ENCODE data around the gene PLEKHG2.
"Not testable (repeated sequence)": the region's sequence is repeated elsewhere in the genome, so short reads cannot be mapped to it uniquely, and the experiment has no call there.

PLEKHG2 gene

DNA sequence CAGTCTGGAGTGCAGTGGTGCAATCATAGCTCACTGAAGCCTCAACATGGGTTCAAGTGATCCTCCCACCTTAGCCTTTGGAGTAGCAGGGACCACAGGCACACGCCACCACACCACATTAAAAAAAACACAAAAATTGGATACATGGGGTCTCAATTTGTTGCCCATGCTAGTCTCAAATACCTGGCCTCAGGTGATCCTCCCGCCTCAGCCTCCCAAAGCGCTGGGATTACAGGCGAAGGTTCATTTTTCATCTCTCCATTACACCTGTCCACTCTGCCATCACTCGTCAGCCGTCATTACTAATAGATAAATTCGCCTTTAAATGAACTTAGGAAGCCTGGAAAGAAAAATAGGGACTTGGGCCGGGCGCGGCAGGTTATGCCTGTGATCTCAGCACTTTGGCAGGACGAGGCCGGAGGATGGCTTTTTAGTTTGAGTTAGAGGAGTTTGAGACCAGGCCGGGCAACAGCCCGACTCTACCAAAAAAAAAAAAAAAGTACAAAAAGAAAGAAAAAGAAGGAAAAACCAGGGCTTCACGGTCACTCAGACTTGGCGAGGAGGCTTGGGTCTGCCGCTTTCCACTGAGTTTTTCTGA is 32.2 kb downstream of the PLEKHG2 start:
- H3K27me3 Mint-ChIP-seq = no peaks in the 10 kb centered on the region
- DNase-seq (peak in 1 of 2 donors; percentile 24), ATAC-seq (no peak)
- peaks cover 50% of the 10 kb centered on the region for H3K4me1 Mint-ChIP-seq
- peak overlapping the region; percentile 96 to 100 for H3K27ac Mint-ChIP-seq
- no peaks in the 10 kb centered on the region for H3K9me3 Mint-ChIP-seq
- peak overlapping the region; percentile 93 to 99 for H3K4me3 Mint-ChIP-seq

DNA sequence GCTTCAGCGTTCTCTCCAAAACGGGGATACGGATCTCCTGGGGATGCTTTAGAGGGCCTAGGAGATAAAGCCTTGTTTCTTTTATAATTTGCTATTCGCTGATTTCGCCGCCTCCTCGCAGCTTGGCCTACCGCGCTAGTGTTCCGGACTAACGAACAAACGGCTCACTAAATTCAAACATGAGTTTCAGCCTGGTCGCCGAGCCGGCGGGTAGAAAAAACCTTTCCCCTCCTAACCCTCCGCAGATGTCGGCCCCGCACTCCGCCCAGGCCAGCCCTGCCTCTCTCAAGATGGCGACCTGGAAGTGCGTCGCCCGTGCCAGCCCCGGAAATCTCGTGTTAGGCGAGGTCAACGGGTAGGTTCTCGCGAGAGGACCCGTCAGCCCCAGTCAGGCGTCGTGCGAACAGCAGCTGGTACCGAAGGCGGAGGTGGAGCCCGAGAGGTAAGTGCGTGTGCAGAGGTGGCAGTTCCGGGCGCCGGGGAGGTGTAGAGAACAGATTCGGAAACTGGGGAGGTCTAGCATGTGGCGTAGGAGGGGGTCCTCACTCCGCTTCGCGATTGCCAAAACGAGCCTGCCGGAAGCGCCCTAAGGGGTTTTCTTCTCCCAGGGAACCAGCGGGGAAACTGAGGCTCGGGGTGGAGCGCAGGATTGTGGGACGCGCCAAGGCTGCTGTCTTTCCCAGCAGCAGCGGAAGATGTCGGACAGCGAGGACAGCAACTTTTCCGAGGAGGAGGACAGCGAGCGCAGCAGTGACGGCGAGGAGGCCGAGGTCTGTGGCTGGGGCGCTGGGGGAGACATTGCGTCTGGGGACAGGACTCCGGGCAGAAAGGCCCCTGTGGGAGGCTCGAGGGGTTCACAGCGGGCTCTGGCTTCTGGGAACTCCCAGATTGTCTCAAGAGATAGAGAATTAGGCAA is 33.0 kb downstream of the PLEKHG2 start, which contains the start of gene SUPT5H:
Gene SUPT5H (plus strand): TSS at position 387 of the 916 bp plus-strand sequence. CDS start 309 bp downstream, at position 696.
- H3K4me3 Mint-ChIP-seq = peak within 1 kb of the TSS; percentile 93 to 99
- H3K9me3 Mint-ChIP-seq = no peaks in the 10 kb centered on the region
- ATAC-seq = peak; percentile 95
- peaks cover 58% of the 10 kb centered on the region for H3K4me1 Mint-ChIP-seq
- peak; percentile 97 to 99 for DNase-seq
- H3K27me3 Mint-ChIP-seq = no peaks in the 10 kb centered on the region
- H3K27ac Mint-ChIP-seq = peak within 1 kb of the TSS; percentile 96 to 100

DNA sequence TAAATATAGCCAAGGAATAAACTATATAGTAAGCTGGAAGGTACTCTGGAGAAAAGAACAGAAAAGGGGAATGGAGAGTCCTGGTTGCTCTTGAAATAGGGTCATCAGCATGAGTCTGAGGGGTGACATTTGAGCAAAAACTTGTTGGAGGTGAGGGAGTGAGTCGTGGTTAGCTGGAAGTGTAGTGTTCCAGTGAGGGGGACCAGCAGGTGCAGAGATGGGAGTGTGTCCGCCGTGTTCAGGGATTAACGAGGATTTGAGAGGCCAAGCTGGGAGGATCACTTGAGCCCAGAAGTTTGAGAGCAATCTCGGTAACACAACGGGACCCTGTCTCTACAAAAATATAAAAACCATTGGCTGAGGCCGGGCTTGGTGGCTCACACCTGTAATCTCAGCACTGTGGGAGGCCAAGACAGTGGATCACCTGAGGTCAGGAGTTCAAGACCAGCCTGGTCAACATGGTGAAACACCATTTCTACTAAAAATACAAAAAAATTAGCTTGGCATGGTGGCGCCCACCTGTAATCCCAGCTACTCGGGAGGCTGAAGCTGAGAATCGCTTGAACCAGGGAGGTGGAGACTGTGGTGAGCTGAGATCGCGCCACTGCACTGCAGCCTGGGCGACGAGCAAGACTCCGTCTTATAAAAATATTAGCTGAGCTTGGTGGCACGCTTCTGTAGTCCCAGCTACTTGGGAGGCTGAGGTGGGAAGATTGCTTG is 34.1 kb downstream of the PLEKHG2 start:
- Mint-ChIP-seq H3K4me1 (peaks cover 64% of the 10 kb centered on the region), H3K27ac (peak overlapping the region; percentile 96 to 100), H3K27me3 (no peaks in the 10 kb centered on the region), H3K9me3 (no peaks in the 10 kb centered on the region), H3K4me3 (peak overlapping the region; percentile 93 to 99)
- no peak for DNase-seq
- no peak for ATAC-seq

DNA sequence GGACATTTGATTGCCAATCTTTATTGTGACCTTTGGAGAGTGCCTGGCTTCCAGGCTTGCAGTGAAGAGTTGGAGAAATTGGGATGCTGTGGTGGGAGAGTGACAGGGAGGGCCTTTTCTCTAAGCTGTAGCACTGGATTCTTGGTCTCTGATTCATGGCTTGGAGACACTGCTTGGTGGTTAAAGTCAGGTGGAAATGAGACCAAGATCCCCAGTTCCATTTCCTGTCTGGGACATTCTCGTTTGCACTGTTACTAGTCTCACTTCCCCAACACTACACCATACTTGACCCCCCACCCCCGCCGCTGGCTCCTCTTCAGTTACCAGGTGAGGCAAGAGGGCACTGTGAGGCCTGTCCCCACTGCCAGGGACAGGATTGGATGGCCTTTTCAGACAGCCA is 35.8 kb downstream of the PLEKHG2 start:
- peak; percentile 18 for ATAC-seq
- peaks cover 79% of the 10 kb centered on the region for H3K4me1 Mint-ChIP-seq
- peak overlapping the region; percentile 74 to 77 for H3K27ac Mint-ChIP-seq
- peak in 1 of 2 donors; percentile 43 for DNase-seq
- no peaks in the 10 kb centered on the region for H3K27me3 Mint-ChIP-seq
- H3K9me3 Mint-ChIP-seq = no peaks in the 10 kb centered on the region
- H3K4me3 Mint-ChIP-seq = peak overlapping the region; percentile 93 to 99

DNA sequence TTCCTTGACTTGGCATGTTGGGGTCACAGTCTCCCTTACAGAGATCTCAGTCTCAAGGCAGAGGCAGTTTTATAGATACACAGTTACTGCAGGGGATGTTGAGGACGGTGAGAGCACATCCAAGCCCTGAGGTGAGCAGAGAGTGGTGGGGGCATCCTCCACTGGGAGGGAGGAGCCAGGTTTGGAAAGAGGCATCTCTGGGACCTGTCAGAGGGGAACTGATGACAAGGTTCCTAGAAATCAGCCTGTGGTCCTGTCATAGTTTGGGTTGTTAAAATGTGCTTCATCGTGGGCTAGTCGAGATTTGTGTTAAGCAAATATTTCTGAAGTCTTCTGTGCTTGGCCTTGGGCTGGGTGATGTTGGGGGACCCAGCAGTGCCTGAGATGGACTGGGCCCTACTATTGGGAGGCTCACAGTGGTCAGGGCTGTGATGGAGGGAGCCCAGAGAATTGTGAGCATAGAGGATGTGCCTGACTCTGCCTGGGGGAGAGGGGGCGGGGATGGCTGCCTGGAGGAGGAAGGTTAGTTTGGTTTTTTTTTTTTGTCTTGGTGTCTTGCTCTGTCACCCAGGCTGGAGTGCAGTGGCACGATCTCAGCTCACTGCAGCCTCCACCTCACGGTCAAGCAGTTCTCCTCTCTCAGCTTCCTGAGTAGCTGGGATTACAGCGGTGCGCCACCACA is 36.8 kb downstream of the PLEKHG2 start:
- Mint-ChIP-seq H3K27me3 (no peaks in the 10 kb centered on the region), H3K9me3 (no peaks in the 10 kb centered on the region), H3K4me1 (peaks cover 74% of the 10 kb centered on the region), H3K4me3 (peak overlapping the region; percentile 93 to 99), H3K27ac (peak overlapping the region; percentile 68 to 85)
- DNase-seq = no peak
- ATAC-seq = no peak

DNA sequence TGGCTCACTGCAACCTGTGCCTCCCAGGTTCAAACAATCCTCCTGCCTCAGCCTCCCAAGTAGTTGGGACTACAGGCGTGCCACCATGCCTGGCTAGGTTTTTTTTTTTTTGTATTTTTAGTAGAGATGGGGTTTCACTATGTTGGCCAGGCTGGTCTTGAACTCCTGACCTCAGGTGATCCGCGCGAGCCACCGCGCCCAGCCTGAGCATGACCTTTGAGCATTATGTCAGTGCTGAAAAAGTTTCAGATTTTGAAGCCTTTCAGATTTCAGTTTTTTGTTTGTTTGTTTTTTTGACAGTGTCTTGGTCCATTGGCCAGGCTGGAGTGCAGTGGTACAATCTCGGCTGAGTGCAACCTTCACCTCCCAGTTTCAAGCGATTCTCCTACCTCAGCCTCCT is 38.8 kb downstream of the PLEKHG2 start:
- not testable (repeated sequence) for DNase-seq, ATAC-seq, H3K4me3 Mint-ChIP-seq, H3K9me3 Mint-ChIP-seq, H3K27me3 Mint-ChIP-seq
- Mint-ChIP-seq H3K27ac (peak overlapping the region in 1 of 2 donors; percentile 37), H3K4me1 (peaks cover 69% of the 10 kb centered on the region)

DNA sequence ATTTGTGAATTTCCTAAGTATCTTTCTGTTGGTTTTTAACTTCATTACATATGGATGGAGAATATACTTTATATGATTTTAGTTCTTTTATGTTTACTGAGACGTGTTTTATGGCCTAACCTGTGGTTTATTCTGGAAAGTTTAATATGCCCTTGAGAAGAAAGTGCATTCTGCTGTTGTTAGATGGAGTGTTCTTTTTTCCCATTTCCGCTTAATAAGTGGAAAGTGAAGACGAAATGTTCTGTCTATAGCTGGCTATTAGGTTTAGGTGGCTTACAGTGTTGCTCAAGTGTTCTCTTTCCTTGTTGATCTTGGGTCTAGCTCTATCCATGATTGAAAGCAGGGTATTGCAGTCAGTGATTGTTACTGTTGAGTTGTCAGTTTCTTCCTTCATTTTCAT is 50.9 kb downstream of the PLEKHG2 start:
- H3K9me3 Mint-ChIP-seq = no peaks in the 10 kb centered on the region
- peak overlapping the region in 1 of 2 donors; percentile 75 for H3K27ac Mint-ChIP-seq
- ATAC-seq = no peak

DNA sequence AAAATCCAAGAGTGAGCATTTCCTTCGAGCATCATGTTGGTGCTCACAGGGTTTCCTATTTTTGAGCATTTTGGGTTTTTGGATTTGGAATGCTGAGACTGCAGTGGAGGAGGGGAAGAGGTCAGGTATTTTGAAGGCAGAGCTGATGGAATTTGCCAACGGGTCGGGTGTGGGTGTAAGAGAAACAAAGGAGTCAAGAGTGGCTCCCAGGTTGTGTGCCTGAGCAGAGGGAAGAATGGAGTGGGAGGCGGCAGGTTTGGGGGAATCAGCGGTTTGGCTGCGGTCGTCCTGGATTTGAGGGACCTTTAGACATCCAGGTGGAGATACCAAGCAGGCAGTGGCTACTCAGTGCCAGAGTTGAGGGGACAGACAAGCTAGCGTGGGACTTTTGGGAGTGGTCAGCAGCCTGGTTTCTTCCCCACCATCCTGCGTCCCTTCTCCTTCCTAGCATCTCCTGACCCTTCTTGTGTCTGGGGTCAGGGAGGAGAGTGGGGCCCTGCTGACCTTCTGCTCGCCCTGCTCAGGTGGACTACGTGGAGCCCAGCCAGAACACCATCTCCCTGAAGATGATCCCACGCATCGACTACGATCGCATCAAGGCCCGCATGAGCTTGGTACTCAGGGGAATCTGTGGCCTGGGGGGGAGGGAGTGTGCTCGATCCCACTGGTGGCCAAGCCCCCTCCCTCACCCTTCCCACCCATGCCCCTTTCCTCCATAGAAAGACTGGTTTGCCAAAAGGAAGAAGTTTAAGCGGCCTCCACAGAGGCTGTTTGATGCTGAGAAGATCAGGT is 53.7 kb downstream of the PLEKHG2 start:
- Mint-ChIP-seq H3K4me1 (peaks cover 26% of the 10 kb centered on the region), H3K4me3 (no peak overlapping the region), H3K27me3 (no peaks in the 10 kb centered on the region), H3K9me3 (no peaks in the 10 kb centered on the region), H3K27ac (no peak overlapping the region)
- ATAC-seq (no peak), DNase-seq (no peak)

More for the DNA sequence above, 50.9 kb downstream of the PLEKHG2 start:
- DNase-seq = no peak
- H3K27me3 Mint-ChIP-seq = no peaks in the 10 kb centered on the region
- no peak overlapping the region for H3K4me3 Mint-ChIP-seq
- peaks cover 5% of the 10 kb centered on the region for H3K4me1 Mint-ChIP-seq

DNA sequence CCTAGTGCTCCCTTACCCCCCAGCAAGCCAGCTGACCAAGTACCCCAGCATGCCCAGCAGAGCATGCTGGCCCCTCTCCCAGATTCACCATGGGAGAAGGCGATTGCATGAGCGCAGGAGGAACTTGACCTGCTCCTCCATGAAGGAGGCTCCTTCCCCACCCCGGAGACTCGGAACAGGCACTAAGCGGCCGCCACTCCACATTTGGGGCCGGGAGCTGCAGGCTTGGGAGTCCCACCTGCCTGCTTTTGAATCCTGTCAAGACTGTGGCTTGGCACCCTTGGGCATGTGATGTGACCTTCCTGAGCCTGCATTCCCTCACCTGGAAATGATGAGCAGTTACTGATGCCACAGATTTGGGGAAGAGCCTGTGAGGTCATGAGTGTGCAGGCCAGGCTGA is 55.5 kb downstream of the PLEKHG2 start:
- peaks cover 40% of the 10 kb centered on the region for H3K4me1 Mint-ChIP-seq
- H3K27ac Mint-ChIP-seq = peak overlapping the region in 1 of 2 donors; percentile 59
- H3K27me3 Mint-ChIP-seq = no peaks in the 10 kb centered on the region
- H3K4me3 Mint-ChIP-seq = no peak overlapping the region
- H3K9me3 Mint-ChIP-seq = no peaks in the 10 kb centered on the region
- ATAC-seq (no peak), DNase-seq (no peak)

DNA sequence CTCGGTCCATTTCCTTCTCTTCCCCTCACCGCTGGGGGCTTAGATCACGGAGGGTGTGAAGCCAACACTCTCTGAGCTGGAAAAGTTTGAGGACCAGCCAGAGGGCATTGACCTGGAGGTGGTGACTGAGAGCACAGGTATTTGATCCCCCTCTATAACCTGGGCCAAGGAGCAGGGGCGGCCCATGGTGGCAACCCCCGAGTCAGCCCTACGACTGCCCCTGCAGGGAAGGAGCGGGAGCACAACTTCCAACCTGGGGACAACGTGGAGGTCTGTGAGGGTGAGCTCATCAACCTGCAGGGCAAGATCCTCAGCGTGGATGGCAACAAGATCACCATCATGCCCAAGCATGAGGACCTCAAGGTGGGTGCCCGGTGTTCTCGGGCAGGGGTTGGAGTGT is 56.6 kb downstream of the PLEKHG2 start:
- Mint-ChIP-seq H3K27ac (peak overlapping the region in 1 of 2 donors; percentile 59), H3K4me3 (no peak overlapping the region), H3K4me1 (peaks cover 43% of the 10 kb centered on the region), H3K9me3 (no peaks in the 10 kb centered on the region), H3K27me3 (no peaks in the 10 kb centered on the region)
- ATAC-seq = no peak
- no peak for DNase-seq

DNA sequence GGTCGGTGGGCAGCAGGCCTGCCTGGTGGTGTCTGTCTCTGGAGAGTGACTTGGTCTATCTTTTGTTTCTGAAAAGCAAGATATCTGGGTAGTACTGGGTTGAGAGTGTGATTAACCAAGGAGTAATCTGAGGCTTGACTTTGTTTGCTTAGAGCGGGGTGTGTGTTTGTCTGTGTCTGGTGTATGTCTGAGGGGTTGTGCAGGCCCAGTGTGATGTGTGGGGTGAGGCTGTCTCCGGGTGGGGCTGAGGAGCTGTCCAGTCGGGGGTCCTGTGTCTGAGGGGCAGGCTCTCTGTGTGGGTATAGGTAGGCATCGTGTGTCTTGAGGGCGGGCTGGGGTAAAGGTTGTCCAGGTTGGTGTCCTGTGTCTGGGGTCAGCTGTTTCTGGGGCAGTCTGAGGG is 57.1 kb downstream of the PLEKHG2 start:
- Mint-ChIP-seq H3K4me1 (peaks cover 48% of the 10 kb centered on the region), H3K27me3 (no peaks in the 10 kb centered on the region), H3K9me3 (no peaks in the 10 kb centered on the region), H3K27ac (peak overlapping the region; percentile 66 to 77), H3K4me3 (no peak overlapping the region)
- DNase-seq (no peak), ATAC-seq (no peak)

DNA sequence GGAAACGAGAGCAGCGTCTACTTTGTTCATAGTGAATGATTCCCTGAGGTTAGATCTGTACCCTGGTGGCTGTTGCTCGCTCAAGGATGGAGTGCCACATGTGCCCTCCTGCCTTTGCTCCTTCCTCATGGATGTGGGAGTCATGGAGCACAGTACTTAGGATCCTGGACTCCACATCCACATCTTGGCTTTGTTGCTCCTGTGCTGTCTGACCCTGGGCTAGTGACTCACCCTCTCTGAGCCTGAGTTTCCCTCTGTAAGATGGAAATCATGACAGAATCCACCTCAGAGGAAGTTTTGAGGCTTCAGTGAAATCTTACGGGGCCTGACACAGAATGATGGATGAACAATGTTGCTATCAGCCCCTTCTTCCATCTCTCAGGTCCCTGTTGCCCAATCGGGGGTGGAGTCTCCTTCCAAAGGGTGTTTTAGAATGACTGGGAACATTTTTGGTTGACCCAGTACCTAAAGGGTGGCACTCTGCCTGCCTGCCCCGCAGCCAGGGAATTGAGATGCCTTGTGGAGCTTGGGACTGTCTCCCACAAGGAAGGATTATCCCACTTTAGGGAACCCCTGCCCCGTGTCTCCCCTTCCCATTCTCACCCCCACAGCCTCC is 58.4 kb downstream of the PLEKHG2 start:
- Mint-ChIP-seq H3K4me3 (no peak overlapping the region), H3K27me3 (no peaks in the 10 kb centered on the region), H3K27ac (peak overlapping the region in 1 of 2 donors; percentile 59), H3K9me3 (no peaks in the 10 kb centered on the region), H3K4me1 (peaks cover 50% of the 10 kb centered on the region)
- ATAC-seq = no peak
- DNase-seq = no peak

DNA sequence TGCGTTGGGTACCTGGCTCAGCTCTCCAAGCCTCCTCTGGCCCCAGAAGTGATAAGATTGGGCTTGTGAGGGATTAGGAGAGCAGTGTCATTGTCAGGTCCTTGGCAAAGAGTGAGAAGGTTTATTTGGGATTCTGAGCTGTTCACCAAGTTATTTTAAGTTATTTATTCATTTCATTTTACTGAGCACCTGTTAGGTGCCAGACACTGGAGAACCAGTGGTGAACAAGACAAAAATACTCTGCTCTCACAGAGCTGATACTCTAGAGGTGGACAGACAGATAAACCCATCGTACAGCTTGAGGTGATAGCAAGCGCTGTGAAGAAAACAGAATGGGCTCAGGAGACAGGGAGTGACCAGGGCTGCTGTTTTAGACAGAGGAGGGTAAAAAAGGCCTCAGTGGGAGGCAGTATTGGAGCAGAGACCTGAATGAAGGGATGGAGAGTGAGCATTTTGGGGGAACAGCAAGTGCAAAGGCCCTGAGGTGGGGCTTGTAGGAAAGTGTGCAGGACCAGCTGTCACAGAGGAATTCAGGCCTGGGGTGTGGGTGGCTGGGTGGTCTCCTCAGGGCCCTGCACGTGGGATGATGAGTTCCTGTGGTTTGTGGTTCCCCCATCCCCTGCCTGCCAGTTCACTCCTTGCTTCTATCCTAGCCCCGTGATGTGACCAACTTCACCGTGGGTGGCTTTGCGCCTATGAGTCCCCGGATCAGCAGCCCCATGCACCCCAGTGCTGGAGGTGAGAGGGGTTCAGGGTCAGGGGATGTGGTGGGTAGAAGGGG is 59.5 kb downstream of the PLEKHG2 start:
- Mint-ChIP-seq H3K9me3 (no peaks in the 10 kb centered on the region), H3K4me3 (no peak overlapping the region), H3K27ac (peak overlapping the region; percentile 5 to 93), H3K4me1 (peaks cover 50% of the 10 kb centered on the region), H3K27me3 (no peaks in the 10 kb centered on the region)
- peak; percentile 3 for ATAC-seq
- no peak for DNase-seq

Measured in stimulated activated naive CD8-positive, alpha-beta T cell treated with anti-CD3 and anti-CD28 coated beads, Interleukin-15, amount 100 ng/mL, for 72 hours (primary cell).